B cell (primary cell): Measurements from ENCODE around the gene FER. TPM values are rescaled to one million over a fixed set of nuclear protein-coding genes. Genes with fewer than 3 reads are reported as not detected.
A peak's percentile ranks its signal among the peaks of the same experiment; 100 is the strongest.

ENCODE experiments used
- ATAC-seq: fragments of 200-7000 bp; cut with Tn5 transposase; one replicate; pipeline ENCODE4 v1.10.0; 2021; ENCODE audit warnings: low read depth, mild to moderate bottlenecking, moderate number of reproducible peaks, moderate library complexity
- CTCF ChIA-PET: fragments of 350-600 bp; sonication (Branson Sonifier 250); formaldehyde crosslinking; loops from one replicate; lab custom pipeline; 2021; ENCODE audit warnings: antibody characterized with exemption, inconsistent platforms; lab: Charles Lee
- POLR2A ChIA-PET: fragments of 350-600 bp; sonication (Branson Sonifier 250); formaldehyde crosslinking; loops from one replicate; lab custom pipeline; 2021; ENCODE audit warnings: antibody characterized with exemption; lab: Charles Lee
- DNase-seq: peaks from one replicate; pipeline ENCODE4 v3.0.0; 2013
- H2AFZ ChIP-seq: 2 replicates; pipeline ENCODE4 v1.6.1; 2012; ENCODE audit warnings: mild to moderate bottlenecking, low read depth, low read length; ENCODE audit not compliant: insufficient read depth, poor library complexity, severe bottlenecking
- H3K27ac ChIP-seq, 2 donors: 1 replicate in 1 of 2; 2 replicates in 1 of 2; pipeline ENCODE4 v1.5.1; 2012 to 2013; ENCODE audit warnings: low read length in 2 of 2, mild to moderate bottlenecking in 2 of 2, moderate library complexity in 1 of 2
- H3K27me3 ChIP-seq, 4 experiments: fragments of 200-600 bp in 1 of 4; sonication (generic) in 1 of 4; replicated peaks in 1 of 4; 1 replicate in 2 of 4; 2 replicates in 2 of 4; pipeline versions ENCODE4 v1.6.1 to v1.7.0; 2013 to 2016; ENCODE audit warnings: low read length in 3 of 4, mild to moderate bottlenecking in 2 of 4, mixed read lengths in 1 of 4, moderate library complexity in 1 of 4; ENCODE audit not compliant: insufficient read depth in 4 of 4, control insufficient read depth in 3 of 4; ENCODE audit errors: control extremely low read depth in 1 of 4
- H3K36me3 ChIP-seq, 2 experiments: replicated peaks in 1 of 2; 1 replicate in 1 of 2; 2 replicates in 1 of 2; pipeline versions ENCODE4 v1.6.1 to v1.7.1; 2013; ENCODE audit warnings: low read length in 1 of 2; ENCODE audit not compliant: insufficient read depth in 2 of 2, control insufficient read depth in 1 of 2; ENCODE audit errors: control extremely low read depth in 1 of 2, extremely low read depth in 1 of 2
- H3K4me1 ChIP-seq, 2 donors: fragments of 200-600 bp in 1 of 2; sonication (generic) in 1 of 2; 1 replicate in 1 of 2; 2 replicates in 1 of 2; pipeline versions ENCODE4 v1.5.1 to v1.6.1; 2013 to 2017; ENCODE audit warnings: low read length in 2 of 2; ENCODE audit not compliant: control insufficient read depth in 2 of 2, insufficient read depth in 2 of 2
- H3K4me2 ChIP-seq: replicated peaks from 2 replicates; pipeline ENCODE3; 2012; ENCODE audit warnings: mild to moderate bottlenecking, low read depth, low read length; ENCODE audit not compliant: poor library complexity, severe bottlenecking
- H3K4me3 ChIP-seq, 5 experiments: fragments of 200-600 bp in 1 of 5; sonication (generic) in 1 of 5; 1 replicate in 3 of 5; 2 replicates in 2 of 5; pipeline versions ENCODE4 v1.5.1 to v1.7.0; 2011 to 2016; ENCODE audit warnings: low read length in 4 of 5, mild to moderate bottlenecking in 4 of 5, low read depth in 2 of 5, control low read depth in 1 of 5, moderate library complexity in 1 of 5; ENCODE audit not compliant: insufficient read depth in 1 of 5; ENCODE audit errors: control extremely low read depth in 1 of 5, extremely low read depth in 1 of 5
- H3K79me2 ChIP-seq: fragments of 200-600 bp; sonication (generic); one replicate; pipeline ENCODE4 v1.6.0; 2016; ENCODE audit warnings: low read length; ENCODE audit not compliant: control insufficient read depth, insufficient read depth
- H3K9ac ChIP-seq: fragments of 200-600 bp; sonication (generic); 2 replicates; pipeline ENCODE4 v1.6.1; 2017; ENCODE audit warnings: mild to moderate bottlenecking, low read length, moderate library complexity
- H3K9me3 ChIP-seq, 3 donors: one replicate each; pipeline versions ENCODE4 v1.6.1 to v1.7.1; 2013; ENCODE audit warnings: low read length in 2 of 3; ENCODE audit not compliant: control insufficient read depth in 2 of 3, insufficient read depth in 1 of 3; ENCODE audit errors: control extremely low read depth in 1 of 3
- H4K20me1 ChIP-seq: 2 replicates; pipeline ENCODE4 v1.6.0; 2012; ENCODE audit warnings: mild to moderate bottlenecking, low read length; ENCODE audit not compliant: insufficient read depth, control insufficient read depth, poor library complexity, severe bottlenecking
- H3K27ac Mint-ChIP-seq: one replicate; pipeline ENCODE4 v1.8.0; 2021; ENCODE audit warnings: mixed read lengths
- H3K27me3 Mint-ChIP-seq: one replicate; pipeline ENCODE4 v1.8.0; 2021; ENCODE audit warnings: mixed read lengths
- H3K4me1 Mint-ChIP-seq: one replicate; pipeline ENCODE4 v1.8.0; 2021; ENCODE audit warnings: mixed read lengths
- H3K4me3 Mint-ChIP-seq: one replicate; pipeline ENCODE4 v1.8.0; 2021; ENCODE audit warnings: mixed read lengths
- H3K9me3 Mint-ChIP-seq: one replicate; pipeline ENCODE4 v1.8.0; 2022; ENCODE audit warnings: mixed read lengths; ENCODE audit not compliant: insufficient read depth
- CTCF ChIP-seq: fragments of 200-600 bp; IDR thresholded peaks from one replicate; pipeline ENCODE4 v1.8.0; 2022; ENCODE audit warnings: antibody characterized with exemption, mild to moderate bottlenecking
- EZH2 ChIP-seq: IDR thresholded peaks from 2 replicates; pipeline ENCODE4 v1.6.1; 2012; ENCODE audit warnings: borderline replicate concordance, low read depth, mild to moderate bottlenecking, moderate library complexity, low read length; ENCODE audit not compliant: insufficient read depth, poor library complexity, severe bottlenecking
- WGBS: methylation state at CpG from one replicate; pipeline ENCODE4 v1.1.5; 2013; ENCODE audit warnings: missing lambda C conversion rate; ENCODE audit not compliant: insufficient coverage; 5-methylcytosine and 5-hydroxymethylcytosine counted together
- intact Hi-C: fragments of 100-400 bp; cut with micrococcal nuclease; formaldehyde crosslinking; loops from one replicate; pipeline ENCODE4 v1.10.0; 2022
- polyA plus RNA-seq: library from polyadenylated mRNA; depleted of rRNA; stranded (reverse); fragments of >200 nt; gene quantifications from 2 replicates; pipeline ENCODE4 v1.2.3, GENCODE V29; 2012
- total RNA-seq, 2 donors: library from RNA; stranded (reverse); fragments of 120-200 nt in 1 of 2; gene quantifications; 1 replicate in 1 of 2; 2 replicates in 1 of 2; pipeline versions ENCODE4 v1.2.3 to v1.2.4, GENCODE V29; 2013 to 2022

Gene FER
- total and polyA plus RNA-seq, 2 donors (not counting 1 experiment from before 2014, with no cell fraction given): 1.3 to 41.3 TPM

- H3K27me3 Mint-ChIP-seq: peaks cover 2% of the 10 kb centered on the region
- no peak for DNase-seq
- H3K79me2 ChIP-seq: no peaks in the 10 kb centered on the region
- no peaks in the 10 kb centered on the region for H4K20me1 ChIP-seq
- no peak overlapping the region for H3K9ac ChIP-seq
- H3K4me1 Mint-ChIP-seq: peaks cover 6% of the 10 kb centered on the region
- no peak overlapping the region for H3K4me3 Mint-ChIP-seq
- POLR2A ChIA-PET: interaction anchor here (0.6 kb wide), 1 partner anchor 703 kb away, joined by 4 read pairs; no protein-coding TSS in a partner anchor
- no peaks in the 10 kb centered on the region for H3K27me3 ChIP-seq
- H3K4me1 ChIP-seq: no peaks in the 10 kb centered on the region
- no peaks in the 10 kb centered on the region for H3K9me3 ChIP-seq
- no peaks in the 10 kb centered on the region for H3K36me3 ChIP-seq
- H3K4me2 ChIP-seq: no peak overlapping the region
- intact Hi-C loops: no loop called here
- no peak overlapping the region for H3K27ac ChIP-seq
- no peak for TF ChIP-seq EZH2
- no peak for TF ChIP-seq CTCF
- CTCF ChIA-PET: interaction anchor here (0.6 kb wide), 1 partner anchor 740 kb away, joined by 3 read pairs; no protein-coding TSS in a partner anchor
- no peak for ATAC-seq
- H3K9me3 Mint-ChIP-seq: no peaks in the 10 kb centered on the region
- H2AFZ ChIP-seq: peak overlapping the region; percentile 22
- no peak overlapping the region for H3K27ac Mint-ChIP-seq
- H3K4me3 ChIP-seq: no peak overlapping the region
- no CpG with 5 or more reads among the region's 3 CpGs for WGBS
Observed at GRCh38 chr5:108700930-108701329, 46.8 kb upstream of the FER start.

GRCh38 chr5:108702546-108702945, 45.2 kb upstream of the FER start:
- POLR2A ChIA-PET: no interaction called here
- TF ChIP-seq CTCF: no peak
- TF ChIP-seq EZH2: no peak
- no peak overlapping the region for H3K9ac ChIP-seq
- Mint-ChIP-seq H3K4me3 (no peak overlapping the region), H3K27ac (no peak overlapping the region), H3K4me1 (peaks cover 6% of the 10 kb centered on the region), H3K9me3 (no peaks in the 10 kb centered on the region), H3K27me3 (peaks cover 2% of the 10 kb centered on the region)
- CTCF ChIA-PET: no interaction called here
- ATAC-seq (no peak), DNase-seq (no peak)
- H2AFZ ChIP-seq: no peak overlapping the region
- no peak overlapping the region for H3K4me2 ChIP-seq
- H3K79me2 ChIP-seq: no peaks in the 10 kb centered on the region
- no peaks in the 10 kb centered on the region for H4K20me1 ChIP-seq
- no peaks in the 10 kb centered on the region for H3K36me3 ChIP-seq
- H3K27ac ChIP-seq: no peak overlapping the region
- intact Hi-C loops: no loop called here
- H3K9me3 ChIP-seq: no peaks in the 10 kb centered on the region
- no CpG with 5 or more reads among the region's 5 CpGs for WGBS
- H3K4me1 ChIP-seq: no peaks in the 10 kb centered on the region
- no peaks in the 10 kb centered on the region for H3K27me3 ChIP-seq
- no peak overlapping the region for H3K4me3 ChIP-seq
